ENCODE results near the gene GPR35. TPM values are rescaled to one million over a fixed set of nuclear protein-coding genes. Genes with fewer than 3 reads are reported as not detected.

Gene GPR35
- total and polyA plus RNA-seq, 4 donors: 0.30 to 2.4 (median 0.44) TPM

DNA sequence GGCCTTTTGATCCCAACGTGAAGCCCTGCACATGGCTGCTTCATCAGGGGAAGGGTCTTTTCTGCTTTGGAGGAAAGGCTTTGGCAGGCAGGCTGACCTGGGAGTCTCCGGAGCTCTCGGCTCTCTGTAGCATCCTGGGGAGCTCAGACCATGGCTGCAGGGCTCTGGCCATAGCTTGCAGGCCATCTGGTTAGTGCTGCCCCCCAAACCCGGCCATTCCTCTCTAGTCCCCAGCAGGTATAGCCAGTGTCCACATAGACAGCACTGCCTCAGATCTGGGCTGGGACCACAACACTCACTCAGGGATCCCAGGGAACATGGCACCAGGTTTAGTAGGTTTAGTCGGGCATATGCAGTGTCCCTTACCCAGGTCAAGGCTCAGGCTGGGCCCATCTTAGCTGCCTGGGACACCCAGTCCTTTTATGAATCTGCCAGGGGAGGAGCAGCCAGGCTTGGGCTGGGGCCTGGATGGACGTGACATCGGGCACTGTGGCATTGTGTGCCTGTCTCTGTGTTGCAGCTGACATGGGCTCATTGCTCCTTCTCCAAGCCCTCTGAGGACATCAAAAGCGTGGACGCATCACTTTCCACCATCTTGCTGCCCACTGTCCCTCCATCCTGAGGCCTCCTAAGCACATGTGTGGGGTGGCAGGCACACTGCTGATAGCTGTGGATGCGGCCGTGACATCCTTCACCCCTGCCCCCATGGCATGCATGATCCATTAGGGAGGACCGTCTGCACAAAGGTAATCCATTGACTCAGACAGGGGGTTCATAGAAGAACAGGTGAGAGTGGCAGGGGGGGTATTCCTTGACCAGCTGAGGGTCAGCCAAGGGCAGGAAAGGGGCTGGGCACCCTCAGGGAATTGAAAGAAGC is 19.2 kb upstream of the GPR35 start:
- Histone ChIP-seq H3K9me3 (ENCODE audit: control insufficient read depth in 4 of 4, low read length in 3 of 4) (no peaks in the 10 kb centered on the region), H3K36me3 (ENCODE audit: control insufficient read depth in 4 of 4, insufficient read depth in 3 of 4, low read depth in 1 of 4, low read length in 3 of 4) (peaks cover 0 to 2% (median 0%) of the 10 kb centered on the region in 4 donors), H3K27me3 (ENCODE audit: control insufficient read depth in 4 of 4, insufficient read depth in 4 of 4, low read length in 3 of 4) (no peaks in the 10 kb centered on the region), H3K27ac (ENCODE audit: low read depth in 1 of 2, low read length in 2 of 2) (no peak overlapping the region), H3K4me3 (ENCODE audit: low read depth in 1 of 3, low read length in 3 of 3) (no peak overlapping the region), H3K4me1 (ENCODE audit: control insufficient read depth in 4 of 4, insufficient read depth in 4 of 4, low read length in 3 of 4) (peaks cover 2 to 11% (median 6%) of the 10 kb centered on the region in 4 donors), H3K9ac (ENCODE audit: low read depth in 1 of 2, low read length in 2 of 2) (no peak overlapping the region)
- TF ChIP-seq NR2F2 (IDR thresholded peaks at IDR 0.05) (no peak), HNF4G (IDR thresholded peaks at IDR 0.05) (no peak), SP1 (IDR thresholded peaks at IDR 0.05) (no peak), RAD21 (IDR thresholded peaks at IDR 0.05) (no peak), GABPA (IDR thresholded peaks at IDR 0.05 in 1 of 2, conservative IDR thresholded peaks at IDR 0.05 in 1 of 2) (no peak), TAF1 (conservative IDR thresholded peaks at IDR 0.05) (no peak), FOXA2 (IDR thresholded peaks at IDR 0.05) (no peak)
- TF ChIP-seq, protein P1, sequence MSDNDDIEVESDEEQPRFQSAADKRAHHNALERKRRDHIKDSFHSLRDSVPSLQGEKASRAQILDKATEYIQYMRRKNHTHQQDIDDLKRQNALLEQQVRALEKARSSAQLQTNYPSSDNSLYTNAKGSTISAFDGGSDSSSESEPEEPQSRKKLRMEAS (IDR thresholded peaks at IDR 0.05): no peak
- TF ChIP-seq, protein P2, sequence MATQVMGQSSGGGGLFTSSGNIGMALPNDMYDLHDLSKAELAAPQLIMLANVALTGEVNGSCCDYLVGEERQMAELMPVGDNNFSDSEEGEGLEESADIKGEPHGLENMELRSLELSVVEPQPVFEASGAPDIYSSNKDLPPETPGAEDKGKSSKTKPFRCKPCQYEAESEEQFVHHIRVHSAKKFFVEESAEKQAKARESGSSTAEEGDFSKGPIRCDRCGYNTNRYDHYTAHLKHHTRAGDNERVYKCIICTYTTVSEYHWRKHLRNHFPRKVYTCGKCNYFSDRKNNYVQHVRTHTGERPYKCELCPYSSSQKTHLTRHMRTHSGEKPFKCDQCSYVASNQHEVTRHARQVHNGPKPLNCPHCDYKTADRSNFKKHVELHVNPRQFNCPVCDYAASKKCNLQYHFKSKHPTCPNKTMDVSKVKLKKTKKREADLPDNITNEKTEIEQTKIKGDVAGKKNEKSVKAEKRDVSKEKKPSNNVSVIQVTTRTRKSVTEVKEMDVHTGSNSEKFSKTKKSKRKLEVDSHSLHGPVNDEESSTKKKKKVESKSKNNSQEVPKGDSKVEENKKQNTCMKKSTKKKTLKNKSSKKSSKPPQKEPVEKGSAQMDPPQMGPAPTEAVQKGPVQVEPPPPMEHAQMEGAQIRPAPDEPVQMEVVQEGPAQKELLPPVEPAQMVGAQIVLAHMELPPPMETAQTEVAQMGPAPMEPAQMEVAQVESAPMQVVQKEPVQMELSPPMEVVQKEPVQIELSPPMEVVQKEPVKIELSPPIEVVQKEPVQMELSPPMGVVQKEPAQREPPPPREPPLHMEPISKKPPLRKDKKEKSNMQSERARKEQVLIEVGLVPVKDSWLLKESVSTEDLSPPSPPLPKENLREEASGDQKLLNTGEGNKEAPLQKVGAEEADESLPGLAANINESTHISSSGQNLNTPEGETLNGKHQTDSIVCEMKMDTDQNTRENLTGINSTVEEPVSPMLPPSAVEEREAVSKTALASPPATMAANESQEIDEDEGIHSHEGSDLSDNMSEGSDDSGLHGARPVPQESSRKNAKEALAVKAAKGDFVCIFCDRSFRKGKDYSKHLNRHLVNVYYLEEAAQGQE (IDR thresholded peaks at IDR 0.05): no peak
- DNase-seq (ENCODE audit: low spot score): no peak
- WGBS: 82% methylated on average over 12 of the region's 12 CpGs

DNA sequence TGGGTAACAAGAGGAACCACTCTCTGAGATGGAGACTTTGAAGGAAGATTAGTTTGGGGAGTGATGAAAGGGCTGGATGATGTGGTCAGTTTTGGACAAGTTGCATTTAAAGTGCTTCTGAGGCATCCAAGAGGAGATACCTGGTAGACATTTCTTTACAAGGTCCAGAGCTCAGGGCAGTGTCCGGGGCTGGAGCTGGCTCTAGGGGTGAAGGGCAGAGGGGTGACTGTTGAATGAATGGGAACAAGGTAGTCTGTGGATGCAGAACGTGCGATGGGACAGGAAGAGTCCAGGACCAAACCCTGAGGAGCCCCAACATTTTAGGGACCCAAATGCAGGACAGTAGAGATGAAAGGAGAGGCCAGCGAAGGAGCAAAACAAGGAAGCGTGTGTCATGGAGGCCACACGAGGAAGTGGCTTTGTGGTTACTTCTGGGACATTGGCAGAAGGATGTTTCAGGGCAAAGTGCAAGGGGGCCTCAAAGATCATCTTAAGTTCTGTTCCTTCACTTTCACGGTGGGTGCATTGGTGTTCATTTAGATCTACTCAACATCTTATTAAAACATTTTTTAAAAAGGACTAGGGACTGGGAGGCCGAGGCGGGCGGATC is 13.6 kb upstream of the GPR35 start:
- Histone ChIP-seq H3K9ac (ENCODE audit: low read depth in 1 of 2, low read length in 2 of 2) (no peak overlapping the region), H3K9me3 (ENCODE audit: control insufficient read depth in 4 of 4, low read length in 3 of 4) (no peaks in the 10 kb centered on the region), H3K27ac (ENCODE audit: low read depth in 1 of 2, low read length in 2 of 2) (no peak overlapping the region), H3K4me3 (ENCODE audit: low read depth in 1 of 3, low read length in 3 of 3) (no peak overlapping the region), H3K4me1 (ENCODE audit: control insufficient read depth in 4 of 4, insufficient read depth in 4 of 4, low read length in 3 of 4) (peaks cover 0 to 3% (median 0%) of the 10 kb centered on the region in 4 donors), H3K36me3 (ENCODE audit: control insufficient read depth in 4 of 4, insufficient read depth in 3 of 4, low read depth in 1 of 4, low read length in 3 of 4) (no peaks in the 10 kb centered on the region), H3K27me3 (ENCODE audit: control insufficient read depth in 4 of 4, insufficient read depth in 4 of 4, low read length in 3 of 4) (no peaks in the 10 kb centered on the region)
- WGBS: 87% methylated on average over 10 of the region's 10 CpGs
- no peak for DNase-seq (ENCODE audit: low spot score)
- TF ChIP-seq NR2F2 (IDR thresholded peaks at IDR 0.05) (no peak), HNF4G (IDR thresholded peaks at IDR 0.05) (no peak), FOXA2 (IDR thresholded peaks at IDR 0.05) (no peak), EGR1 (IDR thresholded peaks at IDR 0.05; ENCODE audit: low read depth in 2 of 2) (no peak), HNF4A (conservative IDR thresholded peaks at IDR 0.05) (no peak), SP1 (IDR thresholded peaks at IDR 0.05) (no peak), FOXA1 (IDR thresholded peaks at IDR 0.05) (no peak), RXRA (IDR thresholded peaks at IDR 0.05) (no peak), TAF1 (conservative IDR thresholded peaks at IDR 0.05) (no peak)
- TF ChIP-seq, protein P1 (IDR thresholded peaks at IDR 0.05): no peak
- TF ChIP-seq, protein P3, sequence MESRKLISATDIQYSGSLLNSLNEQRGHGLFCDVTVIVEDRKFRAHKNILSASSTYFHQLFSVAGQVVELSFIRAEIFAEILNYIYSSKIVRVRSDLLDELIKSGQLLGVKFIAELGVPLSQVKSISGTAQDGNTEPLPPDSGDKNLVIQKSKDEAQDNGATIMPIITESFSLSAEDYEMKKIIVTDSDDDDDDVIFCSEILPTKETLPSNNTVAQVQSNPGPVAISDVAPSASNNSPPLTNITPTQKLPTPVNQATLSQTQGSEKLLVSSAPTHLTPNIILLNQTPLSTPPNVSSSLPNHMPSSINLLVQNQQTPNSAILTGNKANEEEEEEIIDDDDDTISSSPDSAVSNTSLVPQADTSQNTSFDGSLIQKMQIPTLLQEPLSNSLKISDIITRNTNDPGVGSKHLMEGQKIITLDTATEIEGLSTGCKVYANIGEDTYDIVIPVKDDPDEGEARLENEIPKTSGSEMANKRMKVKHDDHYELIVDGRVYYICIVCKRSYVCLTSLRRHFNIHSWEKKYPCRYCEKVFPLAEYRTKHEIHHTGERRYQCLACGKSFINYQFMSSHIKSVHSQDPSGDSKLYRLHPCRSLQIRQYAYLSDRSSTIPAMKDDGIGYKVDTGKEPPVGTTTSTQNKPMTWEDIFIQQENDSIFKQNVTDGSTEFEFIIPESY (IDR thresholded peaks at IDR 0.05): no peak
- TF ChIP-seq, protein P2 (IDR thresholded peaks at IDR 0.05): no peak
